Caco-2 (cell line): ENCODE measurements around the gene RPP30. TPM values are rescaled to one million over a fixed set of nuclear protein-coding genes. Genes with fewer than 3 reads are reported as not detected.

Experiments used
- BruUV-seq: library from RNA; stranded (reverse); fragments of 400-500 nt; replicated peaks from 2 replicates; lab custom pipeline; 2021; lab: Mats Ljungman, UMichigan
- CTCF ChIA-PET: fragments of 300-600 bp; sonication (Branson Sonifier 250); formaldehyde crosslinking; loops from one replicate; lab custom pipeline; 2022; ENCODE audit warnings: antibody characterized with exemption; lab: Charles Lee
- POLR2A ChIA-PET: fragments of 300-600 bp; sonication (Branson Sonifier 250); formaldehyde crosslinking; loops from one replicate; lab custom pipeline; 2022; ENCODE audit warnings: antibody characterized with exemption; lab: Charles Lee
- DNase-seq, 2 experiments: peaks; one replicate each; pipeline versions ENCODE4 v3.0.0 to v3.0.0-alpha.2; 2020 to 2022
- H3K27me3 ChIP-seq: replicated peaks from 2 replicates; pipeline ENCODE4 v1.6.0; 2011; ENCODE audit warnings: low read length; ENCODE audit not compliant: control insufficient read depth, insufficient read depth
- H3K36me3 ChIP-seq: 2 replicates; pipeline ENCODE4 v1.5.1; 2011; ENCODE audit warnings: low read length; ENCODE audit not compliant: control insufficient read depth, insufficient read depth
- H3K4me1 ChIP-seq: fragments of 250-450 bp; sonication (Bioruptor Pico); 2 replicates; pipeline ENCODE4 v1.5.1; 2020; ENCODE audit warnings: mild to moderate bottlenecking
- H3K4me3 ChIP-seq: 2 replicates; pipeline ENCODE4 v1.5.1; 2011; ENCODE audit warnings: low read depth, mild to moderate bottlenecking, control low read depth, low read length
- H3K9me3 ChIP-seq: fragments of 250-450 bp; sonication (Bioruptor Pico); 2 replicates; pipeline ENCODE4 v1.5.1; 2020; ENCODE audit warnings: mild to moderate bottlenecking, moderate library complexity
- H3K27ac Mint-ChIP-seq: one replicate; pipeline ENCODE4 v1.8.0; 2022; ENCODE audit warnings: mixed read lengths; ENCODE audit not compliant: unreplicated experiment
- H3K27me3 Mint-ChIP-seq: one replicate; pipeline ENCODE4 v1.8.0; 2022; ENCODE audit warnings: mixed read lengths; ENCODE audit not compliant: insufficient read depth, unreplicated experiment
- H3K36me3 Mint-ChIP-seq: one replicate; pipeline ENCODE4 v1.8.0; 2022; ENCODE audit warnings: mild to moderate bottlenecking, mixed read lengths; ENCODE audit not compliant: insufficient read depth, unreplicated experiment
- H3K4me1 Mint-ChIP-seq: one replicate; pipeline ENCODE4 v1.8.0; 2022; ENCODE audit warnings: low read depth, mixed read lengths; ENCODE audit not compliant: unreplicated experiment
- H3K4me3 Mint-ChIP-seq: one replicate; pipeline ENCODE4 v1.8.0; 2022; ENCODE audit warnings: mild to moderate bottlenecking, moderate library complexity, mixed read lengths; ENCODE audit not compliant: unreplicated experiment
- H3K9me3 Mint-ChIP-seq: one replicate; pipeline ENCODE4 v1.8.0; 2022; ENCODE audit warnings: mixed read lengths; ENCODE audit not compliant: unreplicated experiment
- intact Hi-C: fragments of 100-400 bp; cut with micrococcal nuclease; formaldehyde crosslinking; loops from one replicate; pipeline ENCODE4 v1.10.0; 2022; ENCODE audit not compliant: unreplicated experiment
- total RNA-seq: library from RNA; stranded (reverse); gene quantifications from 2 replicates; pipeline ENCODE4 v1.2.3, GENCODE V29; 2022
- TF ChIP-seq, protein P1 (sequence below), 2 experiments: fragments of 200-600 bp in 1 of 2; IDR thresholded peaks; 1 replicate in 1 of 2; 2 replicates in 1 of 2; pipeline versions ENCODE4 v1.5.1 to v1.8.0; 2011 to 2022; ENCODE audit warnings: antibody characterized with exemption in 1 of 2, control low read depth in 1 of 2, inconsistent platforms in 1 of 2, low read depth in 1 of 2, low read length in 1 of 2, mild to moderate bottlenecking in 1 of 2, moderate library complexity in 1 of 2; ENCODE audit not compliant: insufficient read depth in 1 of 2, severe bottlenecking in 1 of 2, unreplicated experiment in 1 of 2

Gene RPP30
- total RNA-seq, 1 experiment from 2014 or later, result 67.6 TPM

DNA sequence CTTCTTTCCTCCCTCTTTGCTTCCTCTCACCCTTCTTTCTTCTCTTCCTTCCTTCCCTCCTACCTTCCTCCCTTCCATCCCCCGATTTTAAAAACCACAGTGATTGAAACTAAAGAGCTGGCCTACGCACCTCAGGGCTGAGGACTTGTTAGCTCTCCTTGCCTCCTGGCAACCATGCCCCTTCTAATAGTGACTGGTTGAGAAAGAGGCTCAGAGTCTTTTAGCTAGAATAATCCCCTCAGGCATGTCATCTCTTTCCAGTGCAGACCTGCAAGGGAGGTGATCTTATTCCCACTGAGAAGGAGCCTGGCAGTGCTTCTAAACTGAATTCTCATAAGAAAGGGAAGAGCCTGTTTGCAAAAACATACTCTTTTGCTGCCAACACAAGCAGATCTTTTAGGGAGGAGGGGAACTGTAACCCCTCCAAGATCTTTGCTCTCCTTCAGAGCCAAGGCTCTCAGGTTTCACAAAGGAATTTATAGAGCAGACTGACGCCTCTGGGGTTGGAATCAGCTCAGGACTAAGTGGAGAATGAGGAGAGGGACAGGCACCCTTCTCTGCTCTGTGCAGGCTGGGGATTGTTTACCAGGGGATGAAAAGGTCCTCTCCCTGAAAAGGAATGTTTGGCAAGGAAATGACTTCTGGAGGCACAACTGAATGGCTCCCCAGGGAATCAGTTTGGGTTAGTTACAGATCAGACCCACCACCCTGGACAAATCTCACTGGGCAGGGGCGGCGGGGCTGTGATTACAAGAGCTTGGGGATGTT lies 58.5 kb downstream of the RPP30 start:
- TF ChIP-seq, protein P1, sequence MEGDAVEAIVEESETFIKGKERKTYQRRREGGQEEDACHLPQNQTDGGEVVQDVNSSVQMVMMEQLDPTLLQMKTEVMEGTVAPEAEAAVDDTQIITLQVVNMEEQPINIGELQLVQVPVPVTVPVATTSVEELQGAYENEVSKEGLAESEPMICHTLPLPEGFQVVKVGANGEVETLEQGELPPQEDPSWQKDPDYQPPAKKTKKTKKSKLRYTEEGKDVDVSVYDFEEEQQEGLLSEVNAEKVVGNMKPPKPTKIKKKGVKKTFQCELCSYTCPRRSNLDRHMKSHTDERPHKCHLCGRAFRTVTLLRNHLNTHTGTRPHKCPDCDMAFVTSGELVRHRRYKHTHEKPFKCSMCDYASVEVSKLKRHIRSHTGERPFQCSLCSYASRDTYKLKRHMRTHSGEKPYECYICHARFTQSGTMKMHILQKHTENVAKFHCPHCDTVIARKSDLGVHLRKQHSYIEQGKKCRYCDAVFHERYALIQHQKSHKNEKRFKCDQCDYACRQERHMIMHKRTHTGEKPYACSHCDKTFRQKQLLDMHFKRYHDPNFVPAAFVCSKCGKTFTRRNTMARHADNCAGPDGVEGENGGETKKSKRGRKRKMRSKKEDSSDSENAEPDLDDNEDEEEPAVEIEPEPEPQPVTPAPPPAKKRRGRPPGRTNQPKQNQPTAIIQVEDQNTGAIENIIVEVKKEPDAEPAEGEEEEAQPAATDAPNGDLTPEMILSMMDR (IDR thresholded peaks at IDR 0.05; ENCODE audit: insufficient read depth in 1 of 2, low read depth in 1 of 2, low read length in 1 of 2, severe bottlenecking in 1 of 2, unreplicated experiment in 1 of 2), result no peak

DNA sequence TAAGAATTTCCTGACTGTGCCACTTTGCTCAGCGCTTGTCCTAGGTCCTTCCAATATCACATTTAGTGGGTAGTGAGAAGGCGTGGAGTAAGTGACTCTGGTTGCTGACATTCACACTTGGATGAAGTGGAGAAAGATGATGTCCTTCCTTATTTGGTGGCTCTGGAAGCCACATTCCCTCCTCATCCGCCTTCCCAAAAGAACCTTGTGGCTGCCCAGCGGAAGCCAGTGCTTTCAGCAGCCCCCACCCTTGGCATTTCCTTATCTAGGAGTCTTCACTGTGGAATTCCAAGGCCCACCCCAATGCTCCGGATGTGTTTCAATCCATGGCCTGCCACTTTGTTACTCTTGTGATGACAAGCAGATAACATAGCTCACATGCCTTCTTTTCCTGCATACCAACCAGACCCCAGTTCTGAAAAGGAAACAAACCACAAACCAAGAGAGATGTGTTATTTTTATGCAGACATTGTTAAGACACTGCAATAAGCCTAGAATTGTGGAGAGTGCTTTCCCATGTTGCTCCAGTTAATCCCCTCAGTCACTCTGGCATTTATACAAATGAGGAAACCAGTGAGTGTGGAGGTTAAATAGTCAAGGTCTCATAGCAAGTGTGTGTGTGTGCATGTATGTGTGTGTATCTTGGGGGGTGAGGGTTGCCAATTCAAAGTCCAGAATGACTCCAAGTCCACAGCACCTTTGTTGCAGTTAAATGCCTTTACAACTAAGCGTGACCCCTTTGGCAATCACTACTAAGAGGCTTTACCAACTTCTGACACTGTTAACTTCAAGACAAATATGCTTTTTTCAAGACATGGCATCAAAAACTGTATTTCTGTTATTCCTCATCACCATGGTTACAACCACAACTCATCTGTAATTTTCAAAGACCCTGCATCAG lies 59.4 kb downstream of the RPP30 start:
- DNase-seq, result peak; percentile 88 to 96
- Mint-ChIP-seq H3K27me3 (no peaks in the 10 kb centered on the region), H3K27ac (peak overlapping the region; percentile 89), H3K9me3 (peaks cover 9% of the 10 kb centered on the region), H3K4me1 (peaks cover 61% of the 10 kb centered on the region), H3K4me3 (peak overlapping the region; percentile 54), H3K36me3 (peaks cover 9% of the 10 kb centered on the region)
- H3K9me3 ChIP-seq, result no peaks in the 10 kb centered on the region
- TF ChIP-seq, protein P1 (IDR thresholded peaks at IDR 0.05; ENCODE audit: insufficient read depth in 1 of 2, low read depth in 1 of 2, low read length in 1 of 2, severe bottlenecking in 1 of 2, unreplicated experiment in 1 of 2), result no peak
- BruUV-seq, result TSS peak; percentile 92
- no peaks in the 10 kb centered on the region for H3K27me3 ChIP-seq
- H3K4me3 ChIP-seq, result no peak overlapping the region
- ChIA-PET POLR2A (interaction anchor here (0.6 to 2.7 kb wide), 6 partner anchors 10 to 40 kb away, joined by 3 to 62 read pairs (median 6); partner anchors contain the start of gene ANKRD1), CTCF (interaction anchor here (0.9 to 1.8 kb wide), 4 partner anchors 10 to 29 kb away, joined by 3 to 7 read pairs (median 4); partner anchors contain the start of gene ANKRD1)
- H3K36me3 ChIP-seq, result no peaks in the 10 kb centered on the region
- peaks cover 72% of the 10 kb centered on the region for H3K4me1 ChIP-seq
- intact Hi-C loops, result loop anchor here (1.0 to 5.0 kb wide), 6 partner anchors 10 to 1579 kb away; partner anchors contain the start of genes ANKRD1 and PCGF5

More for the DNA sequence above, 58.5 kb downstream of the RPP30 start:
- Mint-ChIP-seq H3K4me1 (peaks cover 53% of the 10 kb centered on the region), H3K36me3 (peaks cover 9% of the 10 kb centered on the region), H3K27me3 (no peaks in the 10 kb centered on the region), H3K9me3 (peaks cover 8% of the 10 kb centered on the region), H3K4me3 (peak overlapping the region; percentile 54), H3K27ac (peak overlapping the region; percentile 89)
- intact Hi-C loops, result loop anchor here (2.0 to 5.0 kb wide), 3 partner anchors 291 to 1578 kb away; partner anchors contain the start of gene PCGF5
- Histone ChIP-seq H3K4me3 (no peak overlapping the region), H3K9me3 (no peaks in the 10 kb centered on the region), H3K36me3 (no peaks in the 10 kb centered on the region), H3K27me3 (no peaks in the 10 kb centered on the region), H3K4me1 (peaks cover 69% of the 10 kb centered on the region)
- BruUV-seq, result no TSS peak
- CTCF ChIA-PET, result interaction anchor here (0.8 to 1.8 kb wide), 5 partner anchors 9 to 320 kb away, joined by 3 to 7 read pairs (median 3); partner anchors contain the start of gene ANKRD1
- POLR2A ChIA-PET, result interaction anchor here (0.7 to 2.7 kb wide), 6 partner anchors 9 to 869 kb away, joined by 3 to 62 read pairs (median 6); partner anchors contain the start of gene ANKRD1
- DNase-seq, result peak; percentile 80 to 89
